K562 (cell line): ENCODE measurements around the gene RAP2B. TPM values are rescaled to one million over a fixed set of nuclear protein-coding genes. Genes with fewer than 3 reads are reported as not detected.

Source experiments
- BCL6 ChIP-seq: fragments of 250-450 bp; sonication (Bioruptor Pico); IDR thresholded peaks from 2 replicates; pipeline ENCODE4 v1.4.0; 2020
- BRF1 ChIP-seq: IDR thresholded peaks from 3 replicates; pipeline ENCODE4 v1.6.1; 2011; ENCODE audit warnings: borderline replicate concordance, mild to moderate bottlenecking; ENCODE audit not compliant: insufficient read length; ENCODE audit errors: extremely low read depth
- DMBX1 ChIP-seq: fragments of 250-450 bp; sonication (Bioruptor Pico); IDR thresholded peaks from 2 replicates; pipeline ENCODE4 v1.8.0; 2022; ENCODE audit warnings: inconsistent platforms, mild to moderate bottlenecking, moderate library complexity, borderline replicate concordance
- ELF4 ChIP-seq: fragments of 450-650 bp; formaldehyde crosslinking; IDR thresholded peaks from 2 replicates; pipeline ENCODE4 v1.4.0; 2022; ENCODE audit warnings: missing genetic modification characterization
- ETV6 ChIP-seq, 3 experiments: fragments of 150-350 bp in 1 of 3; sonication (generic) in 1 of 3; formaldehyde crosslinking in 1 of 3; IDR thresholded peaks; 2 replicates each; pipeline versions ENCODE4 v1.6.1 to v1.8.0; 2014 to 2022; ENCODE audit warnings: borderline replicate concordance in 2 of 3, low read depth in 2 of 3, antibody characterized with exemption in 1 of 3, low read length in 1 of 3, mild to moderate bottlenecking in 1 of 3, missing genetic modification reagents in 1 of 3
- FUS ChIP-seq: fragments of 200-400 bp; formaldehyde crosslinking; optimal IDR thresholded peaks from 2 replicates; pipeline ENCODE3; 2017; ENCODE audit warnings: low read depth, low read length
- LCOR ChIP-seq: sonication (generic); formaldehyde crosslinking; IDR thresholded peaks from 2 replicates; pipeline ENCODE4 v1.8.0; 2022; ENCODE audit warnings: mild to moderate bottlenecking, missing genetic modification reagents
- MAFF ChIP-seq: IDR thresholded peaks from 2 replicates; pipeline ENCODE4 v1.6.1; 2012; ENCODE audit warnings: low read length, improper control_type of control experiment
- NFXL1 ChIP-seq: fragments of 450-650 bp; formaldehyde crosslinking; IDR thresholded peaks from 2 replicates; pipeline ENCODE4 v1.4.0; 2021; ENCODE audit warnings: mild to moderate bottlenecking
- SLC30A9 ChIP-seq: fragments of 250-450 bp; sonication (Bioruptor Pico); IDR thresholded peaks from 2 replicates; pipeline ENCODE4 v1.8.0; 2022; ENCODE audit warnings: mild to moderate bottlenecking, moderate library complexity
- ZFX ChIP-seq: sonication (generic); formaldehyde crosslinking; IDR thresholded peaks from 2 replicates; pipeline ENCODE4 v1.8.0; 2022; ENCODE audit warnings: mild to moderate bottlenecking, missing genetic modification reagents, moderate library complexity
- ZNF561 ChIP-seq: fragments of 450-650 bp; formaldehyde crosslinking; conservative IDR thresholded peaks from 2 replicates; pipeline ENCODE4 v1.4.0; 2020; ENCODE audit warnings: mild to moderate bottlenecking, moderate library complexity
- ZNF699 ChIP-seq: fragments of 250-450 bp; sonication (Bioruptor Pico); IDR thresholded peaks from 2 replicates; pipeline ENCODE4 v1.8.0; 2021; ENCODE audit warnings: mild to moderate bottlenecking, moderate library complexity; ENCODE audit not compliant: insufficient replicate concordance
- ZNF778 ChIP-seq: fragments of 450-650 bp; formaldehyde crosslinking; IDR thresholded peaks from 2 replicates; pipeline ENCODE4 v1.4.0; 2020; ENCODE audit warnings: mild to moderate bottlenecking, moderate library complexity
- polyA plus RNA-seq, 8 experiments: library from polyadenylated mRNA; depleted of rRNA in 4 of 8; stranded (reverse) in 5 of 8; unstranded in 3 of 8; fragments of >200 nt; fragmentation: Nextera tagmentation in 2 of 8; fragmentation: Illumina TruSeq in 1 of 8; extraction: Ambion mirVana in 2 of 8; extraction: Trizol in 1 of 8; gene quantifications; 2 replicates each; pipeline versions ENCODE4 v1.2.1 to v1.2.3, GENCODE V29; 2011 to 2014; ENCODE audit warnings: inconsistent platforms in 1 of 8, missing spikeins in 1 of 8
- total RNA-seq, 7 experiments: library from RNA; depleted of rRNA in 6 of 7; stranded (reverse); fragments of >200 nt in 6 of 7; fragmentation: Illumina TruSeq in 2 of 7; extraction: Trizol in 2 of 7; gene quantifications; 2 replicates each; pipeline versions ENCODE4 v1.2.1 to v1.2.3, GENCODE V29; 2011 to 2021; ENCODE audit warnings: low replicate concordance in 1 of 7
- TF ChIP-seq, protein P1 (sequence below): fragments of 450-650 bp; conservative IDR thresholded peaks from 2 replicates; pipeline ENCODE4 v1.6.1; 2016; ENCODE audit warnings: missing genetic modification characterization, low read depth, mild to moderate bottlenecking, missing compliant biosample characterization, moderate library complexity
- TF ChIP-seq, protein P2 (sequence below): sonication (generic); formaldehyde crosslinking; IDR thresholded peaks from 2 replicates; pipeline ENCODE4 v1.8.1; 2023; ENCODE audit warnings: mild to moderate bottlenecking, missing genetic modification reagents
- TF ChIP-seq, protein P3 (sequence below): sonication (generic); formaldehyde crosslinking; IDR thresholded peaks from 2 replicates; pipeline ENCODE4 v1.8.0; 2022; ENCODE audit warnings: mild to moderate bottlenecking, missing genetic modification reagents
- TF ChIP-seq, protein P4 (sequence below): fragments of 450-650 bp; IDR thresholded peaks from 2 replicates; pipeline ENCODE4 v1.6.1; 2017; ENCODE audit warnings: mild to moderate bottlenecking, moderate library complexity

The RAP2B gene
- total and polyA plus RNA-seq, 9 of the 15 experiments (the other 6 are each of a cell fraction or from before 2014, with no cell fraction given) = 9.4 to 31.2 (median 15.8) TPM

DNA sequence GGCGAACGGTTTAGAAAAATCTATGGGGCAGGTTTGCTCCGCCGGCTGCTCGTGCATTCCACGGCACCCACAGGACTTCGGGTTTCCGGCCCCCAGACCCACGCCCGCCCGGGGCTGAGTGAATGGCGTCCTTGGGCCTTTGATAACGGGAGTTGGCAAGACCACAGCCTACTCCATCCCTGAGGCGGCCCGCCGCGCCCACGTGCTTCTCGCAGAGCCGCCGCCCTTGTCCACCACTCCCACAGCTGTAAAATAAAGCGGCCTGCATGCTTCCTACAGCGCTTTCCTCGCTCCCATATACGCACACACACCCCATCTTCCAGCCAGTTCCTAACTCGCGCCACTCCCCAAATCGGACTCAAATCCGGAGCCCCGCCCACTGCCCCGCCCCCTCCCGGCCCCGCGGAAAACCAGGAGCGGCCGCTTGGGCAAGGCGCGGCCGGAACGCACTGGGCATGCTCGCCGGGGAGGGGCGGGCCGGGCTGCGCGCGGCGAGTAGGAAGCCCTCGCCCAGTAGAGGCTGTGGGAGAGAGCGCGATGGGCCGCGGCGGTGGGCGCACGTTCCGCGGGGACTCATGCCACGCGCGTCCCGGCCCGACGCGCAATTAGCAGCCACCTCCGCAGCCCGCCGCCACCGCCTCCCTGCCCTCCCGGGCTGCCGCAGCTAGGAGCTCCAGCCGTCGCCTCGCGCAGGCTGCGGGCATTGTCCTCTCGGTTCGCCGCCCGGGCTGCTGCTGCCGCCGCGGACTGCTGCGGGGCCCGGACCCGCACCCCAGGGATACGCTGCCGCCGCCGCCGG lies at the start of gene RAP2B (continued):
- TF ChIP-seq SLC30A9 (CRISPR knock-in tag) (no peak), FUS (peak; percentile 90), ZNF778 (CRISPR knock-in tag) (no peak), BRF1 (no peak), NFXL1 (CRISPR knock-in tag) (no peak), MAFF (no peak), BCL6 (CRISPR knock-in tag) (no peak), ZNF561 (CRISPR knock-in tag) (no peak), ELF4 (CRISPR knock-in tag) (0 out of 2 replicates have a peak, but pooled peaks have one; percentile 21), ZNF699 (CRISPR knock-in tag) (no peak), ZFX (CRISPR knock-in tag) (peak; percentile 85), DMBX1 (peak; percentile 41; the same call in 1 of the 2 replicates), LCOR (CRISPR knock-in tag) (peak; percentile 43; the same call in 1 of the 2 replicates), ETV6 (IDR thresholded peaks at IDR 0.05; ENCODE audit: borderline replicate concordance in 1 of 2, low read depth in 2 of 2, low read length in 1 of 2) (no peak), ETV6 (CRISPR knock-in tag; IDR thresholded peaks at IDR 0.05; ENCODE audit: borderline replicate concordance) (peak; percentile 42; the same call in 1 of the 2 replicates)
- TF ChIP-seq, protein P1, sequence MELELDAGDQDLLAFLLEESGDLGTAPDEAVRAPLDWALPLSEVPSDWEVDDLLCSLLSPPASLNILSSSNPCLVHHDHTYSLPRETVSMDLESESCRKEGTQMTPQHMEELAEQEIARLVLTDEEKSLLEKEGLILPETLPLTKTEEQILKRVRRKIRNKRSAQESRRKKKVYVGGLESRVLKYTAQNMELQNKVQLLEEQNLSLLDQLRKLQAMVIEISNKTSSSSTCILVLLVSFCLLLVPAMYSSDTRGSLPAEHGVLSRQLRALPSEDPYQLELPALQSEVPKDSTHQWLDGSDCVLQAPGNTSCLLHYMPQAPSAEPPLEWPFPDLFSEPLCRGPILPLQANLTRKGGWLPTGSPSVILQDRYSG (tag) = no peak
- TF ChIP-seq, protein P2, sequence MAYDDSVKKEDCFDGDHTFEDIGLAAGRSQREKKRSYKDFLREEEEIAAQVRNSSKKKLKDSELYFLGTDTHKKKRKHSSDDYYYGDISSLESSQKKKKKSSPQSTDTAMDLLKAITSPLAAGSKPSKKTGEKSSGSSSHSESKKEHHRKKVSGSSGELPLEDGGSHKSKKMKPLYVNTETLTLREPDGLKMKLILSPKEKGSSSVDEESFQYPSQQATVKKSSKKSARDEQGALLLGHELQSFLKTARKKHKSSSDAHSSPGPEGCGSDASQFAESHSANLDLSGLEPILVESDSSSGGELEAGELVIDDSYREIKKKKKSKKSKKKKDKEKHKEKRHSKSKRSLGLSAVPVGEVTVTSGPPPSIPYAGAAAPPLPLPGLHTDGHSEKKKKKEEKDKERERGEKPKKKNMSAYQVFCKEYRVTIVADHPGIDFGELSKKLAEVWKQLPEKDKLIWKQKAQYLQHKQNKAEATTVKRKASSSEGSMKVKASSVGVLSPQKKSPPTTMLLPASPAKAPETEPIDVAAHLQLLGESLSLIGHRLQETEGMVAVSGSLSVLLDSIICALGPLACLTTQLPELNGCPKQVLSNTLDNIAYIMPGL (CRISPR knock-in tag) = no peak
- TF ChIP-seq, protein P3, sequence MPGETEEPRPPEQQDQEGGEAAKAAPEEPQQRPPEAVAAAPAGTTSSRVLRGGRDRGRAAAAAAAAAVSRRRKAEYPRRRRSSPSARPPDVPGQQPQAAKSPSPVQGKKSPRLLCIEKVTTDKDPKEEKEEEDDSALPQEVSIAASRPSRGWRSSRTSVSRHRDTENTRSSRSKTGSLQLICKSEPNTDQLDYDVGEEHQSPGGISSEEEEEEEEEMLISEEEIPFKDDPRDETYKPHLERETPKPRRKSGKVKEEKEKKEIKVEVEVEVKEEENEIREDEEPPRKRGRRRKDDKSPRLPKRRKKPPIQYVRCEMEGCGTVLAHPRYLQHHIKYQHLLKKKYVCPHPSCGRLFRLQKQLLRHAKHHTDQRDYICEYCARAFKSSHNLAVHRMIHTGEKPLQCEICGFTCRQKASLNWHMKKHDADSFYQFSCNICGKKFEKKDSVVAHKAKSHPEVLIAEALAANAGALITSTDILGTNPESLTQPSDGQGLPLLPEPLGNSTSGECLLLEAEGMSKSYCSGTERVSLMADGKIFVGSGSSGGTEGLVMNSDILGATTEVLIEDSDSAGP = no peak
- TF ChIP-seq, protein P4, sequence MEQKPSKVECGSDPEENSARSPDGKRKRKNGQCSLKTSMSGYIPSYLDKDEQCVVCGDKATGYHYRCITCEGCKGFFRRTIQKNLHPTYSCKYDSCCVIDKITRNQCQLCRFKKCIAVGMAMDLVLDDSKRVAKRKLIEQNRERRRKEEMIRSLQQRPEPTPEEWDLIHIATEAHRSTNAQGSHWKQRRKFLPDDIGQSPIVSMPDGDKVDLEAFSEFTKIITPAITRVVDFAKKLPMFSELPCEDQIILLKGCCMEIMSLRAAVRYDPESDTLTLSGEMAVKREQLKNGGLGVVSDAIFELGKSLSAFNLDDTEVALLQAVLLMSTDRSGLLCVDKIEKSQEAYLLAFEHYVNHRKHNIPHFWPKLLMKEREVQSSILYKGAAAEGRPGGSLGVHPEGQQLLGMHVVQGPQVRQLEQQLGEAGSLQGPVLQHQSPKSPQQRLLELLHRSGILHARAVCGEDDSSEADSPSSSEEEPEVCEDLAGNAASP = no peak
